ENCODE results near the gene NECAB3. TPM values are rescaled to one million over a fixed set of nuclear protein-coding genes. Genes with fewer than 3 reads are reported as not detected.

NECAB3 gene
- total and polyA plus RNA-seq, 2 of the 13 experiments (the other 11 are each of a cell fraction or from before 2014, with no cell fraction given), result 61.5 to 65.5 TPM

DNA sequence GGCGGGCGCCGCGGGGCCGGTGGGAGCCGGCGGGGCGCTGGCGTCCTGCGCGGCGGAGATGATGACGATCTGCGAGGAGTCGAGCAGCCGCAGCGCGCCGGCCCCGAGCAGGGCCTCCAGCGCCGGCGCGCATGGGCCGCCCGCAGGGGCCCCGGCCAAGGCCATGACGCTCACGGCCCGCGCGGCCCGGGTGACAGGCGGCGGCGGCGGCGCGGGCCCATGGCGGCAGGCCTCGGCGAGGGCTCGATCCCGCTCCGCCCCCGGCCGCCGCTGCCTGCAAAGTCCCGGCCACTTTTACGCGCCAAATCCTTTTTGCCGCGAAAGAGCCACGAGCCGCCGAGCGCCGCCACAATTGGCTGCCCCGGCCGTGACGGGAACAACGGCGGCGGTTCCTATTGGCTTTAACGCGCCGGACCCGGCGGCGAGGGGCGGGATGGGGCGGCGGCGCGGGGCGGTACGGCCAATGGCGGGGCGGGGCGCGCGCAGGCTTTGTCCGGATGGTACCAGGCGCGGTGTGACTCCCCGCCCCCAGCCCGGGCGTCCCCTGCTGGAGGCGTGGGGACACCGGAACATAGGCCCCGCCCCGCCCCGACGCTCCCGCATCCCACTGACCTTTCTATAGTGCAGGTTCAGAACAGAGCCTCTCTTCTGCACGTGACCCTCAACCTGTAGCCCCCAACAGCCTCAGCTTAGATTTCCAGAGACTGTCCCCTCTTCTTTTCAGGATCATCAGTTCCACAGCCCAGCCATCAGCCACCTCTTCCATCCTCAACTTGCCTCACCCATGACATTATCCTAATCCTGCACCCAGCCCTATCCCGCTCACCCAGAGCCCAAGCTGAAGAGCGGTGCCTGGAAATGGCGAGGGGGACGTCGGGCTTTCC lies 12.1 kb upstream of the NECAB3 start, which contains the start of gene E2F1 (continued):
- peak; percentile 69 for TF ChIP-seq ETV5 (CRISPR knock-in tag; IDR thresholded peaks at IDR 0.05; ENCODE audit: borderline replicate concordance)
- TF ChIP-seq ZNF12 (CRISPR knock-in tag; IDR thresholded peaks at IDR 0.05), result peak; percentile 25; the same call in 1 of the 2 replicates
- peak; percentile 46; the same call in 1 of the 2 replicates for TF ChIP-seq ZNF280D (CRISPR knock-in tag; IDR thresholded peaks at IDR 0.05)
- 0 out of 2 replicates have a peak, but pooled peaks have one; percentile 33 for TF ChIP-seq TBX3 (IDR thresholded peaks at IDR 0.05; ENCODE audit: borderline replicate concordance)
- peak; percentile 58 for TF ChIP-seq ELF1 (CRISPR knock-in tag; IDR thresholded peaks at IDR 0.05)
- TF ChIP-seq, protein P1, sequence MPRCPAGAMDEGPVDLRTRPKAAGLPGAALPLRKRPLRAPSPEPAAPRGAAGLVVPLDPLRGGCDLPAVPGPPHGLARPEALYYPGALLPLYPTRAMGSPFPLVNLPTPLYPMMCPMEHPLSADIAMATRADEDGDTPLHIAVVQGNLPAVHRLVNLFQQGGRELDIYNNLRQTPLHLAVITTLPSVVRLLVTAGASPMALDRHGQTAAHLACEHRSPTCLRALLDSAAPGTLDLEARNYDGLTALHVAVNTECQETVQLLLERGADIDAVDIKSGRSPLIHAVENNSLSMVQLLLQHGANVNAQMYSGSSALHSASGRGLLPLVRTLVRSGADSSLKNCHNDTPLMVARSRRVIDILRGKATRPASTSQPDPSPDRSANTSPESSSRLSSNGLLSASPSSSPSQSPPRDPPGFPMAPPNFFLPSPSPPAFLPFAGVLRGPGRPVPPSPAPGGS (CRISPR knock-in tag; IDR thresholded peaks at IDR 0.05), result no peak
- TF ChIP-seq ZNF720 (CRISPR knock-in tag; IDR thresholded peaks at IDR 0.05), result 0 out of 2 replicates have a peak, but pooled peaks have one; percentile 65
- TF ChIP-seq, protein P2, sequence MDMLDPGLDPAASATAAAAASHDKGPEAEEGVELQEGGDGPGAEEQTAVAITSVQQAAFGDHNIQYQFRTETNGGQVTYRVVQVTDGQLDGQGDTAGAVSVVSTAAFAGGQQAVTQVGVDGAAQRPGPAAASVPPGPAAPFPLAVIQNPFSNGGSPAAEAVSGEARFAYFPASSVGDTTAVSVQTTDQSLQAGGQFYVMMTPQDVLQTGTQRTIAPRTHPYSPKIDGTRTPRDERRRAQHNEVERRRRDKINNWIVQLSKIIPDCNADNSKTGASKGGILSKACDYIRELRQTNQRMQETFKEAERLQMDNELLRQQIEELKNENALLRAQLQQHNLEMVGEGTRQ (IDR thresholded peaks at IDR 0.05; ENCODE audit: low read depth, low read length), result peak; percentile 46
- TF ChIP-seq, protein P2 (CRISPR knock-in tag; IDR thresholded peaks at IDR 0.05; ENCODE audit: borderline replicate concordance), result peak; percentile 77
- TF ChIP-seq MLXIP (CRISPR knock-in tag; IDR thresholded peaks at IDR 0.05; ENCODE audit: borderline replicate concordance), result peak; percentile 85; the same call in 1 of the 2 replicates
- TF ChIP-seq ZNF878 (CRISPR knock-in tag; IDR thresholded peaks at IDR 0.05), result peak; percentile 98
- TF ChIP-seq ZNF33A (CRISPR knock-in tag; IDR thresholded peaks at IDR 0.05; ENCODE audit: borderline replicate concordance), result no peak
- TF ChIP-seq THYN1 (CRISPR knock-in tag; IDR thresholded peaks at IDR 0.05; ENCODE audit: borderline replicate concordance, low read depth), result no peak
- no peak; the same call in 1 of the 2 replicates for TF ChIP-seq ZNF121 (CRISPR knock-in tag; IDR thresholded peaks at IDR 0.05)
- TF ChIP-seq ZNF20 (CRISPR knock-in tag; IDR thresholded peaks at IDR 0.05), result no peak
- TF ChIP-seq ATF7 (IDR thresholded peaks at IDR 0.05), result no peak
- 0 out of 2 replicates have a peak, but pooled peaks have one; percentile 47 for TF ChIP-seq ATF7 (CRISPR knock-in tag; IDR thresholded peaks at IDR 0.05)
- TF ChIP-seq ZNF263 (CRISPR knock-in tag; IDR thresholded peaks at IDR 0.05), result peak; percentile 70; the same call in 1 of the 2 replicates
- no peak for TF ChIP-seq GTF2F1 (IDR thresholded peaks at IDR 0.05; ENCODE audit: low read length)
- TF ChIP-seq HIVEP1 (CRISPR knock-in tag; IDR thresholded peaks at IDR 0.05), result no peak
